Retinal pigment epithelial cell (primary cell): ENCODE data around the gene ZC3H13.

Experiments used
- DNase-seq: peaks from one replicate; pipeline ENCODE4 v3.0.0-alpha.2; 2010; ENCODE audit warnings: low read depth
- H3K4me3 ChIP-seq: 2 replicates; pipeline ENCODE4 v1.5.1; 2011; ENCODE audit warnings: mild to moderate bottlenecking, low read length, control low read depth, moderate library complexity
- TF ChIP-seq, protein P1 (sequence below): conservative IDR thresholded peaks from 2 replicates; pipeline ENCODE4 v1.5.1; 2011; ENCODE audit warnings: low read depth, low read length, control low read depth, inconsistent platforms

ZC3H13 gene

DNA sequence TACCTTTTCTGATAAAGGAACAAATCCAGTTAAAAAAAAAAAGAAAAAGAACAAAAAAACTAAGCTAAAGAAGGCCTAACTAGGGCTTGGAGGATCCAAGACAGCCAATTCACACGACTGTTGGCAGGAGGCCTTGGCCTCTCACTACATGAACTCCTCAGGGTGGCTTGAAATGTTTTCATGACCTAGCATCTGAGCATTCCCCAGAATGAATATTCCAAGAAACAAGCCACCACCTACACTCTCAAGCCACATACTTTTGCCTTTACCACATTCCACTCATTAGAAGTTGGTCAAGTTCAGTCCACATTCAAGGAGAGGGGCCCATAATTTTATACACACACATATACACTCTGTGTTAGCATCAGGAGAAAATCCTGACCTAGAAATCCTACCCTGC, 103.4 kb downstream of the ZC3H13 start:
- no peak for DNase-seq
- H3K4me3 ChIP-seq, result no peak overlapping the region
- TF ChIP-seq, protein P1, sequence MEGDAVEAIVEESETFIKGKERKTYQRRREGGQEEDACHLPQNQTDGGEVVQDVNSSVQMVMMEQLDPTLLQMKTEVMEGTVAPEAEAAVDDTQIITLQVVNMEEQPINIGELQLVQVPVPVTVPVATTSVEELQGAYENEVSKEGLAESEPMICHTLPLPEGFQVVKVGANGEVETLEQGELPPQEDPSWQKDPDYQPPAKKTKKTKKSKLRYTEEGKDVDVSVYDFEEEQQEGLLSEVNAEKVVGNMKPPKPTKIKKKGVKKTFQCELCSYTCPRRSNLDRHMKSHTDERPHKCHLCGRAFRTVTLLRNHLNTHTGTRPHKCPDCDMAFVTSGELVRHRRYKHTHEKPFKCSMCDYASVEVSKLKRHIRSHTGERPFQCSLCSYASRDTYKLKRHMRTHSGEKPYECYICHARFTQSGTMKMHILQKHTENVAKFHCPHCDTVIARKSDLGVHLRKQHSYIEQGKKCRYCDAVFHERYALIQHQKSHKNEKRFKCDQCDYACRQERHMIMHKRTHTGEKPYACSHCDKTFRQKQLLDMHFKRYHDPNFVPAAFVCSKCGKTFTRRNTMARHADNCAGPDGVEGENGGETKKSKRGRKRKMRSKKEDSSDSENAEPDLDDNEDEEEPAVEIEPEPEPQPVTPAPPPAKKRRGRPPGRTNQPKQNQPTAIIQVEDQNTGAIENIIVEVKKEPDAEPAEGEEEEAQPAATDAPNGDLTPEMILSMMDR, result no peak

DNA sequence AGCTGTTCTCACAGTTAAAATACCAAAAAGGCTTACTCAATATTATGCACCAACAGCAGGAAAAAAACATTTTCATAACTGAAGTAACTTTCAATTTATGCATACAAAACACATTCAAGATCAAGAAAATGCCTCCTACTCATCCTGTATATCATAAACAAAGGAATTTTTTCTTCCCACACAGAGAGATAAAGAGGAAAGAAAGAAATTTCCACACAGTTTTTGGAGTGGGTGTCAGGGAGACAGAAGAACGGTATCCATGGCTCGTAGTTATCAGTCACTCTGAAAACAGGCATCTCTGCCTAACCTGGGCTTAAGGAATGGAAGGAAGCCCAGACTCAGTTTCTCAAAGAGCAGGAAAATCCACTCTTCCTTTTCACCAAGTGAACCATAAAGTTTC, 108.6 kb downstream of the ZC3H13 start:
- H3K4me3 ChIP-seq, result no peak overlapping the region
- TF ChIP-seq, protein P1, result no peak
- no peak for DNase-seq

DNA sequence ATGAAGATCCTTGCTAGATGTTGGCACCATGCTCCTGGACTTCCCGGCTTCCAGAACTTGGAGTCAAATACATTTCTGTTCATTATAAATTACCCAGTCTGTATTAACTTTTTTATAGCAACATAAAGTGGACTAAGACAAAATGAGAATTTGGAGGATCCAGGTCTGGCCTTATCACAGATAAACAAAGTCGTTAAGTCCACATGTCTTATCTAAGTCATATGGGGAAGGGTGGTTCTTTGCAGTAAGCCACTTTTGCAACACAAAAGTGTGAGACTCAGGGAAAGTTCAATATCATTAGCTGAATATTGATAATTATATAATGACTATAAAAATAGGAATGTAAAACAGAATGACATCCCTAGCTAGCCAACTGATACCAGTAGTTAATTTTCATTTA, 109.4 kb downstream of the ZC3H13 start:
- TF ChIP-seq, protein P1, result no peak
- no peak overlapping the region for H3K4me3 ChIP-seq
- DNase-seq, result no peak

DNA sequence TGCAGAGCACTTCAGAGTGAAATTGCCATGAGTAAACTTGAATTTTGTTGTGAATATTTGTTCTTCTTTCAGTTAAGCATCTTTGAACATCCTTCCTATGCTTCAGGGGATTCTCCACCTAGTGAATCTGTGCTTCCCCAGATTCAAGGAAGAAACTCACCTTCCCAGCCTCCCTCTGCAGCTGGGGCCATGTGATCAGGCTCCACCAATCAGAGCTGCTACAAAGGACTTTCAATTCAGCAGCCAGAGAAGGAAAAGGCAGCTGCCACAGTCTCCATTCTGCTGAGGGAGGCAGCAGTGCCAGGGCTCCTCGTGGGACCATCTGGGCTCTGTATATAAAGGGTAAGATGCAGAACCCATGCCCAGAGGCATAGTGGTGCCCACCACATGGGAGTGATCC, 111.3 kb downstream of the ZC3H13 start:
- TF ChIP-seq, protein P1, result no peak
- DNase-seq, result no peak
- H3K4me3 ChIP-seq, result no peak overlapping the region

DNA sequence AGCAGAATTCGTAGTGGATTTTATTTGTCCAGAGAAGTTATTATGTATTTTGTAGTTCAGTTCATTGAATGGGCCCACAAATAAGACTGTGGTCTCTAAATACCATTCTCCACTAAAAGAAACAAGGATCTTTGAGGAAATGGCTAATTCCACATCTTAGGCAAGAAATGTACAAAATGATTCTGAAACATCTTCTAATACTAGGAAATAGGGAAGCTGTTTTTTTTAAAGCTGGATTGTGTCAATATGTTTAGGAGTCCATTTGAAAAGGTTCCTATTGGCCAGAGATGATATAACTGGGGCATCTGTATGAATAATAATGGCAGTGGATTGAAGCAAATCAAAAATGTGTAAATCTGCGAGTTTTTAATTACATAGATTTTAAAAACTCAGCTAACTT, 112.5 kb downstream of the ZC3H13 start:
- no peak for DNase-seq
- H3K4me3 ChIP-seq, result no peak overlapping the region
- TF ChIP-seq, protein P1, result no peak

DNA sequence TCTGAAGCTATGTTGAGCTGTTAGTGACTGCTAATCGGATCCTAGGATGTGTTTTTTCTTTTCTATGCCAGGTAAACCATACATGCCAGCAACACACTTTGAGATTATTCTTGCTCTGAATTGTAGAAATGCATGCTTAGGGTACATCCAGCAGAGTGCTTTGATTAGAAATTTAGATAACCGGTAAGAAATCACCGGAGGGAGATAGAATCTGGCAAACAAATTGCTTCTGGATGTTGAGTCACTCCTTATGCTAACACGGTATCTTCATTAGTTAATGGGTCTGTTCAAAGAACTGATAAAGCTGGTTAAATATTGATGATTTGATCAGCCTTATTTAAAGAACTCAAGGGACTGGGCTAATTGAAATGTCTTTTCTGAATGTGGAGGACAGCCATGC, 115.9 kb downstream of the ZC3H13 start:
- TF ChIP-seq, protein P1, result no peak
- H3K4me3 ChIP-seq, result no peak overlapping the region
- no peak for DNase-seq

DNA sequence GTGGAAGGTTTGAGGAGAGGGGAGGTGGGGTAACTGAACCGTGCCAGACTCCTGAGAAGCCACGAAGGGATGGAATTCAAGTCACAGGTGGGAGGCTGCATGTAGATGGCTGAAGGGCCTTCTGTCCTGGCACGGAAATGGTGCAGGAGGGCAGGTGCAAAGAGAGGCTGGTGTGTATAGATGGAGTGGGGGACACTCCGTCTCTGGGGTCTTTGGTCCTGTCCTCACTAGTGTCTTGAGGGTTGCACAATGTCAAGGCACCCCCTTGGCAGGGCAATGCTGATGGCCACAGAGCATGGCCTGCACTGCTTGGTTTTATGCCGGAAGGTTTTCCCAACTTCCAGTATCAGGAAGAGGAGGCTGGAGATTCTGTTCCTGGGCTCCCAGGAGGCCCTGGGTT, 118.3 kb downstream of the ZC3H13 start:
- no peak overlapping the region for H3K4me3 ChIP-seq
- TF ChIP-seq, protein P1, result no peak
- DNase-seq, result no peak
